NCI-H69 (cell line): ENCODE data around the gene BTBD9.

Source experiments
- DNase-seq: peaks from one replicate; lab custom pipeline; 2025; lab: John Stamatoyannopoulos, UW

The BTBD9 gene

GRCh38 chr6:38162493-38163185, 477.1 kb downstream of the BTBD9 start:
- DNase-seq = no peak

GRCh38 chr6:38161754-38162492, 477.8 kb downstream of the BTBD9 start:
- no peak for DNase-seq

GRCh38 chr6:38161331-38161730, 478.4 kb downstream of the BTBD9 start:
- DNase-seq = no peak

GRCh38 chr6:38160831-38161230, 478.9 kb downstream of the BTBD9 start:
- no peak for DNase-seq

GRCh38 chr6:38159596-38159995, 480.1 kb downstream of the BTBD9 start:
- no peak for DNase-seq

- DNase-seq = no peak
Measured at GRCh38 chr6:38158762-38159350, 480.9 kb downstream of the BTBD9 start.

GRCh38 chr6:38157905-38158304, 481.8 kb downstream of the BTBD9 start:
- DNase-seq = no peak

- DNase-seq = no peak
Measured at GRCh38 chr6:38156818-38157565, 482.7 kb downstream of the BTBD9 start.

- DNase-seq = no peak
Measured at GRCh38 chr6:38155621-38156204, 484.0 kb downstream of the BTBD9 start.

- DNase-seq = no peak
Measured at GRCh38 chr6:38155144-38155543, 484.6 kb downstream of the BTBD9 start.

- DNase-seq = no peak
Measured at GRCh38 chr6:38154731-38155130, 485.0 kb downstream of the BTBD9 start.

GRCh38 chr6:38153798-38154345, 485.9 kb downstream of the BTBD9 start:
- DNase-seq = no peak

GRCh38 chr6:38153076-38153797, 486.5 kb downstream of the BTBD9 start:
- DNase-seq = peak; percentile 34

GRCh38 chr6:38152620-38153019, 487.1 kb downstream of the BTBD9 start:
- no peak for DNase-seq

- no peak for DNase-seq
Measured at GRCh38 chr6:38151580-38152500, 487.9 kb downstream of the BTBD9 start.

- no peak for DNase-seq
Measured at GRCh38 chr6:38150681-38151296, 488.9 kb downstream of the BTBD9 start.

- DNase-seq = peak; percentile 21
Measured at GRCh38 chr6:38150021-38150420, 489.7 kb downstream of the BTBD9 start.

GRCh38 chr6:38149531-38149930, 490.2 kb downstream of the BTBD9 start:
- peak; percentile 95 for DNase-seq

- DNase-seq = no peak
Measured at GRCh38 chr6:38148606-38149005, 491.1 kb downstream of the BTBD9 start.

GRCh38 chr6:38146734-38147027, 493.0 kb downstream of the BTBD9 start:
- no peak for DNase-seq
